A673 (cell line): ENCODE measurements around the gene NUDT4B. TPM values are rescaled to one million over a fixed set of nuclear protein-coding genes. Genes with fewer than 3 reads are reported as not detected.
"Not testable (repeated sequence)": the region's sequence is repeated elsewhere in the genome, so short reads cannot be mapped to it uniquely, and the experiment has no call there.

Experiments used
- BruUV-seq: library from RNA; stranded (reverse); fragments of 400-500 nt; replicated peaks from 2 replicates; lab custom pipeline; 2021; lab: Mats Ljungman, UMichigan
- CTCF ChIA-PET: fragments of 300-600 bp; sonication (Branson Sonifier 250); formaldehyde crosslinking; loops from one replicate; lab custom pipeline; 2022; ENCODE audit warnings: antibody characterized with exemption; lab: Charles Lee
- POLR2A ChIA-PET: fragments of 300-600 bp; sonication (Branson Sonifier 250); formaldehyde crosslinking; loops from one replicate; lab custom pipeline; 2022; ENCODE audit warnings: antibody characterized with exemption; ENCODE audit not compliant: low non-redundant PET; lab: Charles Lee
- DNase-seq: peaks from one replicate; pipeline ENCODE4 v3.0.0-alpha.2; 2015; ENCODE audit warnings: low spot score
- H3K27ac ChIP-seq: fragments of 200-600 bp; sonication (generic); 2 replicates; pipeline ENCODE4 v1.5.1; 2016; ENCODE audit warnings: mixed run types, low read depth, mild to moderate bottlenecking, mixed read lengths, antibody characterized with exemption, low read length; ENCODE audit not compliant: poor library complexity, severe bottlenecking
- H3K27me3 ChIP-seq: fragments of 200-600 bp; sonication (generic); replicated peaks from 2 replicates; pipeline ENCODE4 v1.6.1; 2017; ENCODE audit warnings: mixed run types, low read depth, mild to moderate bottlenecking, mixed read lengths, antibody characterized with exemption, low read length; ENCODE audit not compliant: insufficient read depth, poor library complexity
- H3K36me3 ChIP-seq: fragments of 200-600 bp; sonication (generic); 2 replicates; pipeline ENCODE4 v1.6.1; 2016; ENCODE audit warnings: mixed run types, mild to moderate bottlenecking, mixed read lengths, antibody characterized with exemption, low read length; ENCODE audit not compliant: insufficient read depth, poor library complexity, severe bottlenecking
- H3K4me1 ChIP-seq: fragments of 200-600 bp; sonication (generic); 2 replicates; pipeline ENCODE4 v1.6.1; 2017; ENCODE audit warnings: mixed run types, mild to moderate bottlenecking, mixed read lengths, antibody characterized with exemption, low read length; ENCODE audit not compliant: insufficient read depth, poor library complexity, severe bottlenecking
- H3K4me3 ChIP-seq: fragments of 200-600 bp; sonication (generic); 2 replicates; pipeline ENCODE4 v1.5.1; 2016; ENCODE audit warnings: low read depth, mixed run types, mild to moderate bottlenecking, mixed read lengths, low read length; ENCODE audit not compliant: poor library complexity, severe bottlenecking
- H3K9me3 ChIP-seq: fragments of 200-600 bp; sonication (generic); 2 replicates; pipeline ENCODE4 v1.6.1; 2016; ENCODE audit warnings: mixed run types, low read depth, mild to moderate bottlenecking, mixed read lengths, antibody characterized with exemption, low read length; ENCODE audit not compliant: poor library complexity, severe bottlenecking
- intact Hi-C: fragments of 100-400 bp; cut with micrococcal nuclease; formaldehyde crosslinking; loops from one replicate; pipeline ENCODE4 v1.10.0; 2022; ENCODE audit not compliant: unreplicated experiment
- total RNA-seq: library from RNA; stranded (reverse); gene quantifications from 2 replicates; pipeline ENCODE4 v1.2.3, GENCODE V29; 2021

Gene NUDT4B
- total RNA-seq, 1 experiment from 2014 or later: not detected

DNA sequence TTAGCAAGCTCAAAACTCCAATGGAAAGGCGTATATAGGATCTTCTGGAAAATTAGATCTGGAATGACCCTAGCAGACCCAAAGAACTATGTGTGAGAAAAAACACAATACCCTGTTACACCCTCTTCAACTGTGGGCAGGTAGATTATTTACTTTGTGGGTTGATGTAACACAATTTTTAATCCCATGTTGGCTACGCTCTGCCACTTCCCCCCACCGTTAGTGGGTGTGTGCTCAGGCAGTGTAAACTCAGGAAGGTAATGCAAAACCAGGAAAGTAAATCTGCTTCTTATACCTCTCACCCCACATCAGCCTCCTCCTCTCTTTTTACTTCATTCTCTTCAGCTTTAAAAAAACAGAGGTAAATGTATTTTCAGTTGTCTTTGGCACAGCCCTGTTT is 23.7 kb upstream of the NUDT4B start:
- H3K9me3 ChIP-seq, H3K27me3 ChIP-seq, intact Hi-C loops, POLR2A ChIA-PET, DNase-seq, BruUV-seq, CTCF ChIA-PET, H3K36me3 ChIP-seq, H3K27ac ChIP-seq, H3K4me3 ChIP-seq, H3K4me1 ChIP-seq: not testable (repeated sequence)

GRCh38 chr1:148727862-148728261 is 20.7 kb upstream of the NUDT4B start:
- H3K4me3 ChIP-seq, intact Hi-C loops, H3K27ac ChIP-seq, DNase-seq, BruUV-seq, H3K27me3 ChIP-seq, H3K4me1 ChIP-seq, CTCF ChIA-PET, POLR2A ChIA-PET, H3K9me3 ChIP-seq, H3K36me3 ChIP-seq: not testable (repeated sequence)

- H3K4me1 ChIP-seq, H3K36me3 ChIP-seq, H3K27me3 ChIP-seq, BruUV-seq, intact Hi-C loops, POLR2A ChIA-PET, H3K4me3 ChIP-seq, DNase-seq, H3K27ac ChIP-seq, CTCF ChIA-PET, H3K9me3 ChIP-seq: not testable (repeated sequence)
Measured at GRCh38 chr1:148729128-148729527, 19.4 kb upstream of the NUDT4B start.

- H3K9me3 ChIP-seq, H3K27ac ChIP-seq, H3K27me3 ChIP-seq, H3K36me3 ChIP-seq, POLR2A ChIA-PET, H3K4me3 ChIP-seq, CTCF ChIA-PET, BruUV-seq, DNase-seq, intact Hi-C loops, H3K4me1 ChIP-seq: not testable (repeated sequence)
Measured at GRCh38 chr1:148729541-148729940, 19.0 kb upstream of the NUDT4B start.

DNA sequence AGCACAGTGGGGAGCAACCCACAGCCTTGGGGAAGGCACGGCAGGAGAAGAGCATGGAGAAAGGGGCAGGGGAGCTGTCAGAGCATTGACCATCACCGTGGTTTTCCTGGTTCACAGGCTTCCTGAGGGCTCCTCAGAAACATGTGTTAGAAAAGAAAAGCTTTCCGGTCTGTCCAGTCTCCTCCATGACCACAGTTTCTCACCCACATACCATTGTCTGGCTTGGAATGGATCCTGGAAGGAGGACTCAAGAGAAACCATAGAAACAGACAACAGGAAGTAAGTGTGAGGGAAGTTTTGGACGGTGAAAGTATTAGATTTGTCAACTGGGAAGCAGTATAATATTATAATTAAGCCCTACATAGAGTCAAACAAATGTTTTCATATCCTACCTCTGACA is 16.3 kb upstream of the NUDT4B start:
- H3K9me3 ChIP-seq, POLR2A ChIA-PET, CTCF ChIA-PET, H3K4me3 ChIP-seq, H3K4me1 ChIP-seq, DNase-seq, H3K27me3 ChIP-seq, intact Hi-C loops, H3K27ac ChIP-seq, H3K36me3 ChIP-seq, BruUV-seq: not testable (repeated sequence)

DNA sequence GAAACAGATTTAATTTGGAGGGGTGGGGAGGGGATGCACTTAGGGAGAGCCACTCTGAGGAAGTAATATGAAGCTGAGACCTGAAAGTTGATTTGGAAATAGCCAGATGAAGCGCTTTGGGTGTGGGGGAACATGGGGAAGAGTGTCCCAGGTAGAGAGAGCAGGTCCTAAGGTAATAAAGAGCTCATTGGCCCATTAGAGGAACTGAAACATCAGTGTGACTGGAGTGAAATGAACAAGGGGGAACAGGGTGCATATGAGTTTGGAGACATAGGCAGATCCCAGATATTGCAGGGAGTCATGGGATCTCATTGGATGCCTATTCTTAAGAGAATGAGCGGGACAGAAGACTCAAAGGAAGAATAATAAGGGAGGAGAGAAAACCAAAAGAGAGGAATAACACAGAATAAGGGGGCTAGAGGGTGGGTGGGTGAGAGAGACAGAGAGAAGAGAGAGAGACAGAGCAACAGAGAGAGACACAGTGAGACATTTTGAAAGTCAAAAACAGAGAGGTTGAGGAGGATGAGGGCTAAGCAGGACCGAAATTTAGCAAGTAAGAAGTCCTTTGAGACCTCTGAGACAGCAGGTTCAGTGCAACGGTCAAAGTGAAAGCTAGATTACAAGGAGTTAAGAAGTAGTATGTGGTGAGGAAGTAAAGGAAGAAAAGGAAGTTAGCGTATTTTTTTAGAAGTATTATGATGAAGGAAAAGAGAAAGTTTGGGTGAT is 14.8 kb upstream of the NUDT4B start:
- BruUV-seq, H3K9me3 ChIP-seq, H3K27me3 ChIP-seq, DNase-seq, H3K4me1 ChIP-seq, H3K27ac ChIP-seq, POLR2A ChIA-PET, CTCF ChIA-PET, H3K36me3 ChIP-seq, intact Hi-C loops, H3K4me3 ChIP-seq: not testable (repeated sequence)

DNA sequence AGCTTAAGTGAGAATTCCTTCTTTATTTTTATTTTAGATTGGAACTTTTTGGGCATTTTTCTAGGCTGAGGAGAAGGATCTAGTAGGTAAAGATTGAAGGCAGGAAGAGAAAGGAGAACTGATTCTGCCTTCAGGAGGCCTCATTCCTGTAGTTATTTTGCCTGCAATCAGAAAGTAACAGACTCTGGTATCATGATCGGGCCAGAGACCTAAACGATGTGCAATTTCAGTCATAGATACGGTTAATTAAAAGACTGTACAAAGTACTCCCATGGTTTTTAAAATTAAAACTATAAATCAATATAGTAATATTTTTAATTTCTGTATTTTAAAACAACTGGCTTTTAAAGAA is 14.3 kb upstream of the NUDT4B start:
- intact Hi-C loops, BruUV-seq, DNase-seq: not testable (repeated sequence)

GRCh38 chr1:148735538-148735937 is 13.0 kb upstream of the NUDT4B start:
- H3K9me3 ChIP-seq, H3K4me1 ChIP-seq, H3K27ac ChIP-seq, CTCF ChIA-PET, H3K27me3 ChIP-seq, H3K4me3 ChIP-seq, DNase-seq, POLR2A ChIA-PET, intact Hi-C loops, BruUV-seq, H3K36me3 ChIP-seq: not testable (repeated sequence)

More for the DNA sequence above, 14.3 kb upstream of the NUDT4B start:
- H3K27ac ChIP-seq, CTCF ChIA-PET, H3K9me3 ChIP-seq, H3K36me3 ChIP-seq, H3K4me3 ChIP-seq, POLR2A ChIA-PET, H3K27me3 ChIP-seq, H3K4me1 ChIP-seq: not testable (repeated sequence)
